Erythroblast (primary cell): Measurements from ENCODE around the gene LRIT3.

ENCODE experiments used
- GATA1 ChIP-seq: IDR thresholded peaks from 2 replicates; pipeline ENCODE4 v1.6.1; 2011; ENCODE audit warnings: low read depth, mild to moderate bottlenecking, control low read depth, low read length, moderate library complexity
- POLR2A ChIP-seq: IDR thresholded peaks from 2 replicates; pipeline ENCODE4 v1.6.1; 2011; ENCODE audit warnings: mild to moderate bottlenecking, low read length

DNA sequence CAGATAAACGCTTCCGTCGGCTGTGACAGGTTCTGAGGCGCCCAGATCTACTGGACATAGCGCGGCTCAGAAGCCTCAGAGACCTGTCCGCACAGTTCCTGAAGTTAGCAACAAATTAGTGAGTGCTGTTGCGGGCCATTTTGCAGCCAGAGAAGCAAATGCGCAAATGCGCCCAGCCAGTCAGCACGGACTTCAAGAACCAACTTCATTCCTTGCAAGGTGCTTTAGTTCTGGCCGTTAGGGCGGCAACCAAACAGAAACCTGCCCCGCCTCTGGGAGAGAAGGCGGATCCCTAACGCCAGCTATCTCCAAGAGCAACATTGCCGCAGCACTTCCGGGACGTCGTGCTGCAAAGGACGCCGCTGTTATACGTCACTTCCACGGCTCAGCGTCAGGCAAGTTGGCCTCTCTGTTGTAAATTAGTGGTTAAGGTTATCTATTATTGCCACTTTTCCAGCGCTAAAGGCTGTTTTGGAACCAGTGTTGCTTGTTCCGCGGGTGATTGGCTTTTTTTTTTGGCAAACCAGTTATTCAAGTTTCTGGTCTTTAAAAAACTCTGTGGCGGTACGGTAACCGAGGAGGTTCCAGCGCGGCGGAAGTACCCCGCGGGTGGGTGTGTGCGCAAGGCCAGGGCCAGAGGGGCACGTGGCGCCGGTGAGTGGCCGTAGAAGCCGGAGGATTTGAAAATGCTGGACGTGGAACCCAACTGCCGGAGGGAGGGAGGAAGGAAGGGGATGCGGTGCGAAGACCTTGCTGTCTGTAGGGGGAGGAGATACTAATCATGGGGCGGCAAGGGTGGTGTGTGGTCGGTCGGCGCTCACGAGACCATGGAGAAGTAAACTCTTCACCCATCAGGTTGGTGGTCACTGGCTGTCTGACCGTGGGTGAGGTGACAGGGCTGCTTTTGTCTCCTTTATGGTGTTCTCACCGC lies 32.5 kb upstream of the LRIT3 start, which contains the start of gene GAR1:
- peak; percentile 99 for TF ChIP-seq POLR2A
- TF ChIP-seq GATA1: no peak
